Kidney tubule cell (primary cell): Measurements from ENCODE around the gene RXFP1.

Experiments used
- DNase-seq: peaks from one replicate; pipeline ENCODE4 v3.0.0-alpha.2; 2018; ENCODE audit warnings: low spot score

The RXFP1 gene

DNA sequence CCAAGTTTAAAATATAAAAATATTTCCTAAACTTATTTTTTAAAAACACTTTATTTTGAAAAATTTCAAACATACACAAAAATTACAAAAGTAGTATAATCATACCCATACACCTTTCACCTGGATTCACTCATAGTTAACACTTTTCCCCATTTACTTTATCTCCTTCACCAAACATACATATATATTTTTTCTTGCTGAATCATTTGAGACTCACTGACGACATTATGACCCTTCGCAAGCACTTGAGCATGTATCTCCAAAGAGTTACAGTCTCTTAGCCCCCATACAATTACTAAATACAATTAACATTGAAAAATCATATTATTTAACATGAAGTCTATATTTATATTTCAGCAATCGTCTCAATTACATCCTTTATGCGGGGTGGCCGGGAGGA, 19.8 kb downstream of the RXFP1 start:
- no peak for DNase-seq

DNA sequence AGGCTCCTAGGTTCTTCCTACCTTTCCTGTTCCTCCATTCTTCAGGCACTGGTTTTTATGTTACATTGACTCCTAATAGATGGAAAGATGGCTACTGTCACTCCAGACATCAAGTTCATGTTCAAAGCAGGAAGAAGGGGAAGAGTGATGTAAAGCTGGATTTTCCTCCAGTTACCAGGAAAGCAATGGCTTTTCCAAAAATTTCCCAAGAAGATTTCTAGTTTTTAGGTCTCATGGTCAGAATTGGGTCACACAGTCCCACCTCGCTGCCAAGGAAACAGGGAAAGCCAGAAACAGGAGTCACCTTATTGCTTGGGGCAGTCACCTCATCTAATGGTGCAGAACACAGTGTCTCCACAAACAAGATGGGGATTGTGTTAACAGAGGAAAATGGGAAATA, 21.5 kb downstream of the RXFP1 start:
- DNase-seq: no peak

DNA sequence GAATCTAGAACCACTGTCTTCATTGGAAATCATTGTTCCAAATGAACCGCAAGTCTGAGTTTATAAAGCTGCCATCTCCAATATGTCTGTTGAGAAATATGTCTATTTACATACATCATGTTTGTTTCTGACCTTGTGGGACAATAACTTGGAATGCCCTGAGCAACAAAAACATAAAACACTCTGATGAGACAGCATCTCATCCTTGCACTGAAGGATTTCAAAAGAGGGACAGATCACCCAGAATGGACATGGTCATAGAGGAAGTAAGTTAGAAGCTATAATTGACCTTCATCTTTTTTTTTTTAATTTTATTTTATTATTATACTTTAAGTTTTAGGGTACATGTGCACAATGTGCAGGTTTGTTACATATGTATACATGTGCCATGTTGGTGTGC, 22.5 kb downstream of the RXFP1 start:
- DNase-seq: no peak

DNA sequence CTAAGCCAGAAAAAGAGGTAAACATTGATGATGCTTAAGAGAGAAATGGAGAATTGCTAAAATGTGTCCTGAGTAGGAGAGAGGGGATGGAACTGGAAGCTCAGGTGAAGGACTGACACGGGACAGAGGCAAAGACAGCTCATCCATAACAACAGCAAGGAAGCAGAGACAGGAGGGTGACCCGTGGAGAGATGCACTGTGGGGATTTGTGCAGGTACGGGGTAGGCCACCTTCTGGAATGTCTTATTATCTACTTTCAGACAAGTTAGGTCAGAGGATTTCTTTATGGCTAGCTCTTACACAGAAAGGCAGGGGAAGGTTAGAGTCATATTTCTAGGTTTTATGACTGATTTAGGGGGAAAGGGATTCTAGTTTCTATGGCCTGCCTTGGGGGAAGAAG, 31.7 kb downstream of the RXFP1 start:
- no peak for DNase-seq

DNA sequence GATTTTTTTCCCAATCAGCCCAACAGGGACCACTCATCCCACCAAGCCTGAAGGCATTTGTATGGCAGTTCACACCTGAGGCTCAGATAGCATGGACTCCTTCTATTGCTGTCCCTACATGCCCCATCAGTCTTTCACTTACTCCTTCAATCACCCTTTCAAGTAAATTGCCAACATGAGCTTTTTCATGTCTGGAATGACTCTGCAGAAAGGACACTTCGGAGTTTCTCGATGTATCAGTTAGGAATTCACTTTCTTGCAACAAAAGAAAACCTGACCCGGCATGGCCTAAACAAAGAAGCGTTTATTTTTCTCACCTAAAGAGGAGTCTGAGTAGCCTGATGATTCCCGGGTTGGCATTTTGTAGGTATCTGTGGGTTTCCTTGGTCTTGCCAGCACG, 38.6 kb downstream of the RXFP1 start:
- DNase-seq: no peak

DNA sequence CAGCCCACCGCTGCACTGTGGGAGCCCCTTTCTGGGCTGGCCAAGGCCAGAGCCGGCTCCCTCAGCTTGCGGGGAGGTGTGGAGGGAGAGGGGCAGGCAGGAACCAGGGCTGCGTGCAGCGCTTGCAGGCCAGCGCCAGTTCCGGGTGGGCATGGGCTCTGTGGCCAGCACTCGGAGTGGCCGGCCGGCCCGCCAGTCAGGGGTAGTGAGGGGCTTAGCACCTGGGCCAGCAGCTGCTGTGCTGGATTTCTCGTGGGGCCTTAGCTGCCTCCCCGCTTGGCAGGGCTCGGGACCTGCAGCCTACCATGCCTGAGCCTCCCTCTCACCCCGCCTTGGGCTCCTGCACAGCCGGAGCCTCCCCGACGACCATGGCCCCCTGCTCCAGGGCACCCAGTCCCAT, 45.2 kb downstream of the RXFP1 start:
- DNase-seq: no peak

DNA sequence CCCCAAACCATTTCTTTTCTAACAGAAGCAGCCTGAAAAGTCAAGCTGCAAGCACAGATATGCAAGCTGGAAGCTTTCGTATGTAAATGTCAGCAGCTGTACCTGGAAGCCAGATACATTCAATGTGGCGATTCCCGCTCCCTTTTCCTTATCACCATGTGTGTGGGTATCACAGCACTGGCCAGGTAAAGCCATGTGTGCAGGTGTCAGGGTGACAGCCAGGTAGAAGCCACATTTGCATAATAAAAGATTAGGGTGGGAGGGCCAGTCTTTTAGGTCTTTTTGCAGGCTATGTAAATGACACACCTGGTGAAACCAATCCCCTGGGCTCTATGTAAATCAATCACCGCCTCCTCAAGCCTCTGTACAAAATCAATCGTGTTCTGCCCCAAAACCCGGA, 50.1 kb downstream of the RXFP1 start:
- DNase-seq: no peak

DNA sequence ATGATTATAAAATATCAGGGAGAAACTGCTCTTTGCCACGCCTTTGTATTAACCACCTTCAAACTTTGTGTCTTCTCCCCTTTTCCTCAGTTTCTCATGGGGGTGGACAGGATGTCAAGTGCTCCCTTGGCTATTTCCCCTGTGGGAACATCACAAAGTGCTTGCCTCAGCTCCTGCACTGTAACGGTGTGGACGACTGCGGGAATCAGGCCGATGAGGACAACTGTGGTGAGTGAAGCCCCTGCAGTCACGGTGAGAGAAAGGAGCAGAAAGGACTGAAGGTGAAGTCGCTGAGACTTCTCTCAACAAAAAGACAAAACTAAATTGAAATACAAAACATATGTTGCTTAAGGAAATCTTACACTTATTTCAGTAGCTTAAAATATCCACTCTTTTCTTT, 50.9 kb downstream of the RXFP1 start:
- DNase-seq: no peak

DNA sequence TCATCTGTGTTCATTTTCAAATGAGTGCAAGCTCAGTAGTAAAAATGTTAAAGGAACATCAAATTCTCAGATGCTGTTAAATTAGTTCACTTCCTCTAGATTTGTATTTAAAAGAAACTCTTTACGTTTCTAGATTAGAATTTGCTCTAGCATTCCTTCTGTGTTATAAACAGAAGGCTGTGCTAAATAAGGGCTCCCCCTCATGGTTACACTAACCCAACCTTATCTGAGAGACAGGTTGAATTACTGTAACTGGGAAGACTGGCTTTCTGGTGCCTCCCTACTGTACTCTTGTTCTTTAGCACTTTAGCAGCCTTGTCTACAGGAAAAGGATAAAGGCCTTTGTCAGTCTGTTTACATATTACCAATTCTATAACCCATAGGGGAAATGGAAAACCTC, 56.8 kb downstream of the RXFP1 start:
- DNase-seq: peak; percentile 11

DNA sequence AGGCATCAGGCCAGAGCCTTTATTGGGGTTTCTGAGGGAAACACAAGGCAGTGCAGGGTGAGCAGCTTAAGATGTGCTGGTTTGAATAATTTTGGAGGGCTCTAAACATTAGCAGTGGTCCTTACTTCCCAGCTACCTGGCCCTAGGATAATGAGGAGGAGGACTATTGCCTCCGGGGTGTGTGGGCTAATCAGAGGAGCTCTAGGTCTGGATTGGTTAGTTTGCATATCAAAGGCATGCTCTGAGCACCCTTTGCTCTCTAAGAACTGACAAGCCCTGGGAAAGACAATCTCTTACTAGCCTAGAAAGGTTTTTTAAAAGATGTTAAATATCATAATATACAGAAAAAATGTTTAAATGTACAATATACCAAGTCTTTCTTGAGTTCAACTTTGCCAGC, 58.4 kb downstream of the RXFP1 start:
- no peak for DNase-seq

DNA sequence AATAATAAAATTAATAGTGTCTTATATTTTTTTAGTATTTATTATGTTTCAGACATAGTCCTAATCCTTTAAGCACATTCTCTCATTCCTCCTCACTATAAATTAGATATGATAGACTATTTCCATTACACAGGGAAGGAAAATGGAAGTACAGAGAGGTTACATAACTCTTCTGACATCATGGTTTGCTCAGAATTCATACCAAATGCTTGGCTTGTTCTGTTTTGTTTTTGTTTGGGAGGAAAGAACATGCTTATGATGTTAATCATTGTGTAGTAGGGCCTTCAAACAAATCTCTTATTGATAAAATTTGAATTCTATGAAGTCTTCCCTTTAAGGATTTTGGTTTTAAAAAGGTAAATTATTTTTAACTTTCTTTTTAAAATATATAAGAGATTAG, 59.5 kb downstream of the RXFP1 start:
- no peak for DNase-seq

DNA sequence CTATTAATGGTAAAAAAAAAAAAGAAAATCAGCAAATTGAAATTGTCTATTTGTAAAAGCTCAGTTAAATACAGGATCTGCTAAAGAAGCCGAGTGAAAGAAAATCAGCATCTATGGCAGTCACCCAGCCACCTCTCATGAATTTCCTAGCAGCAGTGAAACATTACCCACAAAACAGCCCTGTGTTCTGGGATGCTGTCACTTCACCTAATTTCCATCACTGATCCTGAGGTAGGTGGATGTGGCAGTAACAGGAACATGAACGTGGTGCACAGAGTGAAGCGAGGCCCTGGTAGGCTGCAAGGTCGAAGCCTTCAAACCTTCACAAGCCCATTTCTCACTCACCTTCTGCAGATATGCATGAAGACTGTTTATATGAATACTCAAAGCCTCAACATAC, 65.2 kb downstream of the RXFP1 start:
- no peak for DNase-seq

DNA sequence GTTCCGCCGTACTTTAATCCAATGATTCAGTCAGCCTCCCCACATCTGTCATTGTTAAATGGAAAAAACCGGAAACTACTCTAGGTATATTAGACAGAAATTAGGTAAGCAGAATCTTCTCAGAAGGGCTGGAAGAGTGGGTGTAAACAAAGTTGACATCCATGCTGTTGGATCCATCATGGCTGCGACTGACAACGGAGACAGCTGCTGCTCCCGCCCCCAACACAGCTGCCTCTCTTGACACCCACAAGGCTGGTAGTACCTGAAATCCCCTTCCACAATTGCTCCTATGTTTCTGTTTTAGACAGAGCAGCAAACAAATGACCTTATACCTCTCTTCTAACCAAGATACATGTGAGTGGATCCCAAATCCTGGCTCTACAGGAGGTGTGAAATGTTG, 66.6 kb downstream of the RXFP1 start:
- no peak for DNase-seq

DNA sequence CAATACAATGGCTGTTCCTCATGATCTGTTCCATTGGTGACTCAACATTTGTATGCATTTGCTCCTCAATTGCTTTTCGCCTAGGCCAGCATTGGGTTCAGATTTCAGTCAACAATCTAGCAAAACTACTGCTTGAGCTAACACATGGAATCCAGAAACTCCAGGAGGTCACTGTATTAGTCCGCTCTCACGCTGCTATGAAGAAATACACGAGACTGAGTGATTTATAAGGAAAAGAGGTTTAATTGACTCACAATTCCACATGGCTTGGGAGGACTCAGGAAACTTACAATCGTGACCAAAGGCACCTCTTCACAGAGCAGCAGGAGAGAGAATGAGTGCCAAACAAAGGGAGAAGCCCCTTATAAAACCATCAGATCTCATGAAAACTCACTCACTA, 67.1 kb downstream of the RXFP1 start:
- no peak for DNase-seq

DNA sequence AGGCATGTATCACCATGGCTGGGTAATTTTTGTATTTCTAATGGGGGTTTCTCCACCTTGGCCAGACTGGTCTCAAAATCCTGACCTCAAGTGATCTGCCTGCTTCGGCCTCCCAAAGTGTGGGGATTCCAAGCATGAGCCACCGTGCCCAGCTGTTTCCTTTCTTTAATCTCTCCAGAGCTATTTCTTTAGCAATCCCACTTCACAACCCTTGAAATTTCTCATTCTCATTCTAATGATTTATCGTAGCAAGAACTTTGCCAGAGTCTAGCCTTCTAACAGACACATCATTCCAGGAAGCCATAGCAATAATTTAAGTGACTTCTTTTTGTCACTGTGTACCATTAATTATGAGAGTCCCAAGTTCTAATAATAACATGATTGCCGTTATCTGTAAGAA, 68.6 kb downstream of the RXFP1 start:
- no peak for DNase-seq

DNA sequence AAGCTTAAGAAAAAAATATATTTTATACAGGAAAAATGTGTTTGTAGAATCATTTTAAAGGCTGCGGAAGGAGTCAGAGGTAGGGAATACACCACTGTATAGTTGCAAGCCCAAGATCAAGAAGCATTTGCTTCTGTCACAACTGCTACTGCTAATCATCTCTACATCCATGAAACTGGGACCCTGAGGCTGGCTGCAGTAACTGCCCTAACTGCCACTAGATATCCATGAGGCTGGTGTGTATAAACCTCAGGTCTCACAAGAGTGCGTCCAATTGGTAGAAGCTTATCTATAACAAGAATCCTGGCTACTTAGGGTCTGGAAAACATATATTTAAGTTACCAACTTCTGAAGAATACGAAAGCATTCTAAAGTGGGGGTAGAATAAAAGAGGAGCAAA, 69.1 kb downstream of the RXFP1 start:
- no peak for DNase-seq

DNA sequence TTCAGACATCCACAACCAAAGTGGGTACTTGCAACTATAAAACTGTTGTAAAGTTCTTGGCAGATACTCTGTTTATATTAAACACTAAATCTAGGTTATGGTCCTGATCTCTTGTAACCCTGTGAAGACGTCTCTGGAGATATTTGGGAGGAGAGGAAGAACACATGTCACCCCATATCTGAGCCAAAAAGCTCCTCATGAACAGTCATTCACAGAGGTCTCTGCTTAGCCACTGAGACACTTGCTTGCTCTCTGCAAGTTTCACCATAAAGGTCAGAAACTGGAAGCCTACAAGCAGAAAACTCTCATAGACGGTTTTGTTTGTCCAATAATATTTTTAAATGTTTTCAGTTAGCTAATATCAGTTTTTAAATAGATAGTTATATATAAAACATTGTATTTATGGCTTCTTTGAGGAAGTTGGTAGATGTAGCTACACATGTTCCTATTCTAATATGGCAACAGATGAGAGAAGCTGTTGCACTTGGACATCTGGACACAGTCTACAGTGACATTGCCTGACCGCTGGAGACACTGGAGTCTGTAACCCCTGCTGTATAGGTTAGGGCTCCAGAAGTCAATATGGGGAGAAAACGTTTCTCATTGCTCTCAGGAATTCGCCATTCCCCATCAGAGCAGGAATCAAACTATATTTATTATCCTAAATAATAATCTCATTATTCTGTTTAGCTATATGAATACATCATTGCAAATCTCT, 76.4 kb downstream of the RXFP1 start:
- DNase-seq: no peak

DNA sequence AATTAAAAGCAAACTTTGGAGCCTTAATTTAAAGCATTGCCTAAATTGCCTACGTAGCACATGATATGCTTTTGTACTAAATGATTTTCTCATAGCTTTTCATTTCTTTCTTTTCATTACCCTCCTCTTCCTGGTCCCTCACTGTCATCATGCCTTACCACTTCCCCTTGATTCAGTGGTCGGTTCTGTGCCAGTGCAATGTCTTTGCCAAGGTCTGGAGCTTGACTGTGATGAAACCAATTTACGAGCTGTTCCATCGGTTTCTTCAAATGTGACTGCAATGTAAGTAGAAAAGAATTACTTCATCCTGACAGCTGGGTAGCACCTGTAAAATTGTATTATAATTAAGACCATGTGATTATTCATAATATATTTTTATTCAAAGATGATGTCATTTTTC, 77.5 kb downstream of the RXFP1 start:
- DNase-seq: no peak

DNA sequence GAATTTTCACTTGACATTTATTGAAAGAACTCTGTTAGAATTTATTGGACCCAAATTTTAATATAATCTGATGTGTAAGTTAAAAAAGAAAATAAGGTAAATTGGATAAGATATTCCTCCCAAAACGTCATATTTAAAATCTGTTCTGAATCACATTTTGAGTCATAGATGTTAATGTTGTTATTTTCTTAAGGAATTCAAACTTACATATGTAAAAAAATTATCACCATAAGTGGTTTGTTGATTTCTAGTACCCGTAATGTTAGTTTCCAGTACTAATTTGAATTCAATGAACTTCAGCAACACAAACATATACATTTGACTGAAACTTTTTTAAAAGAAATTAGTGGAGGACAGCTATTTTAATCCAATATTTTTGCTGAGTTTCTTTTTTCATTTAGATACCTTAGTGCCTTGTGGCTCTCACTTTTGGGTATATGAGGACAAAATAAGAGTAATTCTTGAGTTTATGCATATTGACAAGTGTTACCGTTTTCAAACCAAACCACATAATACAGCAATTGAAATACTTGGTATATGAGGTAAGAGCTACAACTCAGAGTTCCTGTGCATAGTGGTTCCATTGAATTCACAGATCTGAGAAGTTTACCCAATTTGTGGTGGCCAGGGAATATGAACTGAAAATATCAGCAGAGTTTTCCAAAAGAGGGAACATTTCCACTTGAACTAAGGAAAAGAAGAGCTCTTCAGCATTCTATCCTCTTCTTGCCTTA, 78.2 kb downstream of the RXFP1 start:
- DNase-seq: no peak

DNA sequence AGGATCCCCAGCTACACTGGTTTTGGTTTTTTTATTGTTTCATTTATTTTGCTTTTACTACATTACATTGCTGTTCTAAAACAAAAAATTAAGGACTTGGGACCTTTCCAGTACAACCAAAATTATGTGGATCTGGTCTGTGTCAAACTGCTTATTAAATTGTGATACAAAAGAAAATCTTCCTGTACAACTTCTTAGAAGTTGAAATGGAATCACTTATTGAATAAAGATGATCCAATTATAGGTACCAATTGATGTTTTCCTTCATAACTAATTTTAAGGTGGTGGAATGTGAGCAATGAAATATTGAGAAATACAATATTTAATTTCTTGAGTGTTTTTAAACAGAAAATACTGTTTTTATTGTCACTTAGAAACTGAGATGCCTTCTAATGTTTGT, 82.7 kb downstream of the RXFP1 start:
- DNase-seq: no peak

DNA sequence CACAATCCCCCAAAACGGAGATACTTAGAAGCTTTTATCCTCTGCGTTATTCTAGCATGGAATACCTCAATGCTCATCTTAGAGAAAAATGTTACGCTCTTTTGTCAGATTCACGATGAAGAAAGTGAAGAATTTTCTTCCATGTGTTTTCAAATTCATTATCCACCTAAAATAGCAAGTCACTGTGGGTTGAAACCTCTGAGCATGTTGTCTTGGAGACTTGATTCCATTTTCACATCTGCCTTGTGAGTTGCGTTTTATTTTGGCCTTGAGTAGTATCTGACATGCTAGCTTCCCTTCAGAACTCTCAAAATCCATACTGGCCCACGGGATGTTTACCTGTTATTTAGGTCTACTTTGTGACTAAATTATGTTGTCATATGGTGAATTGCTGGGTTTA, 83.7 kb downstream of the RXFP1 start:
- no peak for DNase-seq

DNA sequence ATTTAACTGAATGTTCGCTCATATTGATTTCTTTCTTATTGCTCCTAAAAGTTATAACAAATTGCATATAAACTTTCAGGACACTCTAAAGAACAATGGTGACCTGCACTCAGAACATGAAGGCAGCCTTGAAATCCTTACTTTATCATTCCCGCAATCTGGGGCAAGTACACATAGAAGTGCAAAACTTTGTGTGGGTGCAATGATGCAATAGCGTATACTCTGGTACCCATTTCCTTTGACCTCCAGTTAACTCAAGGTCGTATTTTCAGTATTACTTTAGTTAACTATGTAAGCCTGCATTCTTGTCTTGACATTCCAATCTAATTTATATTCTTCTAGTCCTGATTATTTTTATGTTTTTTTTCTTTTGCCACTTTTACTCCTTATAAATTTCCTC, 85.3 kb downstream of the RXFP1 start:
- no peak for DNase-seq

DNA sequence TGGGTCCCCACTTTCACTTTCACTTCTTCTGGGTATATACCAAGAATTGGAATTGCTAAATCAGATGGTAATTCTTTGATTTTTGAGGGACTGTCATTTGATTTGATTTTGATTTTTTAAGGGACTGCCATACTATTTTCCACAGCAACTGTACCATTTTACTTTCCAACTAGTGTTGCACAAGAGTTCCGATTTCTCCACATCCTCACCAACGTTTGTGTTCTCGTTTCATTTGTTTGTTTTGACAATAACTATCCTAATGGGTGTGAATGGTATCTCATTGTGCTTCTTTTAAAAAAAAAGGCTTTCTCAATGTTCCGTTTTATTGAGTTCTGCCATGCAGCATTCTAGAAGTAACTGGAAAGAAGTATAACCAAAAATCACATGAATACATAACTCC, 87.4 kb downstream of the RXFP1 start:
- DNase-seq: no peak

DNA sequence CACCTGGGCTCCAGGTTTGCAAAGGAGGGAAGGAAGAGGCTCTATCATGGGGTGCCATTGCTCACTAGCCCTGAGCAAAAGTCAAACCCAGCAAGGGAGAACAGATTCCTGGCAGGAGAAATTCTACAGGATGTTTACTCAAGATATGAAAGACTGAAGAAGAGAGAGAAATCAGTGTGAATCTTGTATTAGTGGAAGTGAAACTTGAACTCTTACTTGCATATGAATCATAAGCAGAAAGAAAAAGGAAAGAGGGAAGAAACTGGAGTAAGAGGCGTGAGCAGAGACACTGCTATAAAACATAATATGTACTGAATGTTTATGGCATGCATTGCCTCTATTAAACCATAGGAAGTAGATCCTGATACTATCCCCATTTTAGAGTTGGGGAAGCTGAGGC, 89.1 kb downstream of the RXFP1 start:
- no peak for DNase-seq
